A172 (cell line): ENCODE results near the gene TMEM107. TPM values are rescaled to one million over a fixed set of nuclear protein-coding genes. Genes with fewer than 3 reads are reported as not detected.
"Not testable (repeated sequence)": the region's sequence is repeated elsewhere in the genome, so short reads cannot be mapped to it uniquely, and the experiment has no call there.

Experiments used
- DNase-seq: peaks from one replicate; pipeline ENCODE4 v3.0.0-alpha.2; 2015; ENCODE audit warnings: low spot score
- total RNA-seq: library from RNA; depleted of rRNA; stranded (reverse); fragments of >200 nt; shearing (Covaris generic); gene quantifications from 2 replicates; pipeline ENCODE4 v1.2.3, GENCODE V29; 2014; rRNA removed

The TMEM107 gene
- 35.8 and 39.3 TPM in 2 replicates for total RNA-seq

- DNase-seq, result peak; percentile 79
These were observed at the start of gene TMEM107 for GRCh38 chr17:8176197-8176940. Gene TMEM107 (minus strand): TSS chr17:8176380. CDS start chr17:8176286, 94 bp downstream.

GRCh38 chr17:8224891-8225812 is 49.0 kb upstream of the TMEM107 start:
- DNase-seq, result no peak

- DNase-seq, result no peak
These were observed 47.4 kb upstream of the TMEM107 start for GRCh38 chr17:8223356-8224126.

GRCh38 chr17:8222630-8223355 is 46.6 kb upstream of the TMEM107 start:
- peak; percentile 96 for DNase-seq

- no peak for DNase-seq
These were observed 46.1 kb upstream of the TMEM107 start for GRCh38 chr17:8222380-8222629.

- DNase-seq, result peak; percentile 93
These were observed 45.6 kb upstream of the TMEM107 start for GRCh38 chr17:8221663-8222379.

GRCh38 chr17:8220783-8221662 is 44.8 kb upstream of the TMEM107 start:
- DNase-seq, result peak; percentile 91

- DNase-seq, result not testable (repeated sequence)
These were observed 37.8 kb upstream of the TMEM107 start for GRCh38 chr17:8214000-8214399.

- peak; percentile 54 for DNase-seq
These were observed 36.4 kb upstream of the TMEM107 start for GRCh38 chr17:8212312-8213180.

GRCh38 chr17:8210761-8211458 is 34.7 kb upstream of the TMEM107 start:
- no peak for DNase-seq

GRCh38 chr17:8209907-8210760 is 34.0 kb upstream of the TMEM107 start, which contains the start of gene AURKB:
Gene AURKB (minus strand): TSS chr17:8210575. CDS start chr17:8210224, 351 bp downstream.
- peak; percentile 98 for DNase-seq

- no peak for DNase-seq
These were observed 30.4 kb upstream of the TMEM107 start for GRCh38 chr17:8206536-8206935.

- no peak for DNase-seq
These were observed 28.8 kb upstream of the TMEM107 start for GRCh38 chr17:8204761-8205555.

GRCh38 chr17:8192070-8192815 is 16.1 kb upstream of the TMEM107 start:
- DNase-seq, result peak; percentile 96

GRCh38 chr17:8190506-8190905 is 14.3 kb upstream of the TMEM107 start:
- peak; percentile 35 for DNase-seq
